Heart right ventricle (tissue), 16 donors: ENCODE data around the gene ASB2. TPM values are rescaled to one million over a fixed set of nuclear protein-coding genes. Genes with fewer than 3 reads are reported as not detected.

Experiments used
- ATAC-seq, 8 donors: fragments of 200-7000 bp; cut with Tn5 transposase; one replicate each; pipeline ENCODE4 v1.9.1; 2020; ENCODE audit warnings: mild to moderate bottlenecking in 8 of 8, moderate library complexity in 8 of 8, moderate number of reproducible peaks in 1 of 8
- DNase-seq, 2 donors: peaks; one replicate each; pipeline ENCODE4 v3.0.0-alpha.2; 2020
- H3K27ac ChIP-seq, 10 donors: fragments of 200-600 bp; sonication (generic) in 2 of 10; one replicate each; pipeline versions ENCODE4 v1.5.0 to v1.8.0; 2020 to 2022; ENCODE audit warnings: mild to moderate bottlenecking in 3 of 10
- H3K27me3 ChIP-seq, 7 donors: fragments of 200-600 bp; one replicate each; pipeline ENCODE4 v1.8.0; 2021 to 2022; ENCODE audit warnings: mild to moderate bottlenecking in 2 of 7
- H3K36me3 ChIP-seq, 9 donors: fragments of 200-600 bp; sonication (generic) in 1 of 9; one replicate each; pipeline versions ENCODE4 v1.5.0 to v1.8.0; 2020 to 2022; ENCODE audit warnings: mild to moderate bottlenecking in 2 of 9
- H3K4me1 ChIP-seq, 9 donors: fragments of 200-600 bp; sonication (generic) in 1 of 9; one replicate each; pipeline versions ENCODE4 v1.5.0 to v1.8.0; 2020 to 2022; ENCODE audit warnings: mild to moderate bottlenecking in 4 of 9
- H3K4me3 ChIP-seq, 10 donors: fragments of 200-600 bp; sonication (generic) in 2 of 10; one replicate each; pipeline versions ENCODE4 v1.5.0 to v1.8.0; 2020 to 2022; ENCODE audit warnings: mild to moderate bottlenecking in 7 of 10, moderate library complexity in 2 of 10
- H3K9me3 ChIP-seq, 11 donors: fragments of 200-600 bp in 10 of 11; sonication (generic) in 2 of 11; one replicate each; pipeline versions ENCODE4 v1.5.0 to v1.8.0; 2013 to 2022; ENCODE audit warnings: mild to moderate bottlenecking in 2 of 11, control low read depth in 1 of 11, moderate library complexity in 1 of 11
- WGBS, 2 donors: extraction: QIAGEN DNeasy Blood & Tissue Kit; methylation state at CpG; one replicate each; pipeline ENCODE4 v1.1.7; 2013; ENCODE audit warnings: inconsistent platforms in 1 of 2; 5-methylcytosine and 5-hydroxymethylcytosine counted together
- intact Hi-C, 10 donors: fragments of 100-400 bp; cut with DNase I; formaldehyde crosslinking; loops; one replicate each; pipeline versions ENCODE4 v1.11.1 to v1.14.2; 2022
- polyA plus RNA-seq, 2 donors: library from polyadenylated mRNA; stranded (reverse); fragments of 200-250 nt; gene quantifications; one replicate each; pipeline ENCODE4 v1.2.3, GENCODE V29; 2013
- total RNA-seq, 10 donors: library from RNA; stranded (reverse); fragmentation: NEBNext Ultra II Directional in 3 of 10; extraction: Animal tissue kit (Norgen Biotek cat#: 25700) in 3 of 10; gene quantifications; one replicate each; pipeline versions ENCODE4 v1.2.1 to v1.2.4, GENCODE V29; 2021 to 2023
- TF ChIP-seq, protein P1 (sequence below), 9 donors: fragments of 200-600 bp; sonication (generic) in 2 of 9; IDR thresholded peaks; one replicate each; pipeline versions ENCODE4 v1.5.0 to v1.8.0; 2021 to 2022; ENCODE audit warnings: antibody characterized with exemption in 9 of 9, mild to moderate bottlenecking in 5 of 9, moderate library complexity in 1 of 9
- donor health status: Arrhythmogenic right ventricular cardiomyopathy.
- donor health status: ischemic (EF 13 %, LVEDD 7.1; RV severe dilation, severe dysfunction).
- donor health status: healthy with polysubstance abuse.
- donor health status: DM: no; HTN: yes; CAD: no.
- donor health status: DM: no; HTN: no; CAD: no.
- donor health status: ischemic (EF 25% LVEDD 6.9; RV normal size, moderate dysfunction).
- donor health status: ischemic (EF 25% LVEDD 5.7; RV mildly dilated, moderate dysfunction).
- donor health status: healthy.
- donor health status: DM: yes; HTN: yes; CAD: no.
- donor health status: Ischemic cardiomyopathy.
- donor health status: ischemic (EF 35%, LVEDD 5.7; RV mildly dilated, moderate dysfunction).
- donor health status: nonischemic (EF 11% LVEDD 7.7; RV severe dilation, severe dysfunction).
- donor health status: DM: yes; HTN: yes; CAD: no.
- donor health status: PGD.
- donor health status: ischemic (EF 29% LVEDD 5.4; RV normal size, mild dysfunction).
- donor health status: nonischemic (EF 23%, LVEDD 6.1; RV moderate dilation, normal function).

ASB2 gene
- total and polyA plus RNA-seq, 12 donors: 19.6 to 374 (median 168) TPM

DNA sequence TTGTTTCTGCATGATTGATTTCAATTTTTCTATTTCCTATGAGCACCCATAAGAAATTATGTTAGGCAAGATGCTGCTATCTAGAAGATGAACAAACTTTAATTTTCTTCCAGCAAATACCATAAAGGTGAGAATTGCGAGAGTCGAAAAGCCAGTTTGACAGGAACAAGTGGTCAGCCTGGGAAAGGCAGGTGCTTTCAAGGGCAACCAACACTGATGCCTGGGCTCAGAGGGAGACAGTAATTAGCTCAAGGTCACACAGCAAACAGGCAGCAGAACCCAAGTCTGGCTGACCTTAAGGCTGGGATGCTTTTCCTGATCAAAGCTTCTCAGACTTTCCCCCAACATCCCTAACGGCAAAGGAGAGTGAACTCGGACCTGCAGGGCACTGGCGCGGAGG lies 43.0 kb upstream of the ASB2 start:
- Histone ChIP-seq H3K27ac (no peak overlapping the region), H3K27me3 (peaks cover 0 to 4% (median 0%) of the 10 kb centered on the region in 7 donors), H3K4me3 (no peak overlapping the region), H3K4me1 (peaks cover 0 to 4% (median 0%) of the 10 kb centered on the region in 9 donors), H3K9me3 (no peaks in the 10 kb centered on the region), H3K36me3 (no peaks in the 10 kb centered on the region)
- DNase-seq (no peak), ATAC-seq (no peak)
- TF ChIP-seq, protein P1, sequence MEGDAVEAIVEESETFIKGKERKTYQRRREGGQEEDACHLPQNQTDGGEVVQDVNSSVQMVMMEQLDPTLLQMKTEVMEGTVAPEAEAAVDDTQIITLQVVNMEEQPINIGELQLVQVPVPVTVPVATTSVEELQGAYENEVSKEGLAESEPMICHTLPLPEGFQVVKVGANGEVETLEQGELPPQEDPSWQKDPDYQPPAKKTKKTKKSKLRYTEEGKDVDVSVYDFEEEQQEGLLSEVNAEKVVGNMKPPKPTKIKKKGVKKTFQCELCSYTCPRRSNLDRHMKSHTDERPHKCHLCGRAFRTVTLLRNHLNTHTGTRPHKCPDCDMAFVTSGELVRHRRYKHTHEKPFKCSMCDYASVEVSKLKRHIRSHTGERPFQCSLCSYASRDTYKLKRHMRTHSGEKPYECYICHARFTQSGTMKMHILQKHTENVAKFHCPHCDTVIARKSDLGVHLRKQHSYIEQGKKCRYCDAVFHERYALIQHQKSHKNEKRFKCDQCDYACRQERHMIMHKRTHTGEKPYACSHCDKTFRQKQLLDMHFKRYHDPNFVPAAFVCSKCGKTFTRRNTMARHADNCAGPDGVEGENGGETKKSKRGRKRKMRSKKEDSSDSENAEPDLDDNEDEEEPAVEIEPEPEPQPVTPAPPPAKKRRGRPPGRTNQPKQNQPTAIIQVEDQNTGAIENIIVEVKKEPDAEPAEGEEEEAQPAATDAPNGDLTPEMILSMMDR (IDR thresholded peaks at IDR 0.05): no peak
- intact Hi-C loops: no loop called here
- WGBS, 2 donors: 82 to 87% methylated on average over 6 of the region's 6 CpGs

- ATAC-seq: no peak
- Histone ChIP-seq H3K4me1 (peaks cover 0 to 4% (median 0%) of the 10 kb centered on the region in 9 donors), H3K27me3 (peaks cover 0 to 4% (median 0%) of the 10 kb centered on the region in 7 donors), H3K9me3 (no peaks in the 10 kb centered on the region), H3K27ac (no peak overlapping the region), H3K4me3 (no peak overlapping the region), H3K36me3 (no peaks in the 10 kb centered on the region)
- TF ChIP-seq, protein P1 (IDR thresholded peaks at IDR 0.05): no peak
- intact Hi-C loops: no loop called here
- 75 to 83% methylated on average over 8 of the region's 8 CpGs for WGBS, 2 donors
- no peak for DNase-seq
Observed at GRCh38 chr14:94018308-94018707, 41.9 kb upstream of the ASB2 start.

- TF ChIP-seq, protein P1 (IDR thresholded peaks at IDR 0.05): no peak
- no peaks in the 10 kb centered on the region for H3K36me3 ChIP-seq
- DNase-seq: no peak
- WGBS, 2 donors: 76 to 84% methylated on average over 8 of the region's 8 CpGs
- peaks cover 0 to 1% (median 0%) of the 10 kb centered on the region in 7 donors for H3K27me3 ChIP-seq
- ATAC-seq: peak in 1 of 8 donors; percentile 15
- no peak overlapping the region for H3K4me3 ChIP-seq
- H3K27ac ChIP-seq: no peak overlapping the region
- intact Hi-C loops: no loop called here
- peaks cover 0 to 8% (median 0%) of the 10 kb centered on the region in 9 donors for H3K4me1 ChIP-seq
- H3K9me3 ChIP-seq: no peaks in the 10 kb centered on the region
Observed at GRCh38 chr14:94016446-94016976, 40.1 kb upstream of the ASB2 start.

- H3K27me3 ChIP-seq: peaks cover 0 to 9% (median 0%) of the 10 kb centered on the region in 7 donors
- TF ChIP-seq, protein P1 (IDR thresholded peaks at IDR 0.05): no peak
- H3K4me3 ChIP-seq: no peak overlapping the region
- intact Hi-C loops: no loop called here
- no peak for ATAC-seq
- no peaks in the 10 kb centered on the region for H3K9me3 ChIP-seq
- H3K27ac ChIP-seq: no peak overlapping the region
- DNase-seq: no peak
- 92% methylated on average over 2 of the region's 2 CpGs for WGBS, 2 donors
- no peaks in the 10 kb centered on the region for H3K36me3 ChIP-seq
- peaks cover 0 to 6% (median 0%) of the 10 kb centered on the region in 9 donors for H3K4me1 ChIP-seq
Observed at GRCh38 chr14:94015223-94015622, 38.9 kb upstream of the ASB2 start.
